HUES48 (cell line): ENCODE results near the gene DAD1.

Experiments
- H3K27ac ChIP-seq: one replicate; pipeline ENCODE4 v1.7.0; 2013; ENCODE audit warnings: low read depth, low read length, inconsistent platforms
- H3K27me3 ChIP-seq: 2 replicates; pipeline ENCODE4 v1.6.1; 2013; ENCODE audit warnings: mild to moderate bottlenecking, low read length; ENCODE audit not compliant: control insufficient read depth, insufficient read depth
- H3K36me3 ChIP-seq: 2 replicates; pipeline ENCODE4 v1.6.1; 2013; ENCODE audit warnings: low read length; ENCODE audit not compliant: control insufficient read depth, insufficient read depth
- H3K4me1 ChIP-seq: 2 replicates; pipeline ENCODE4 v1.6.1; 2013; ENCODE audit warnings: mild to moderate bottlenecking, low read length; ENCODE audit not compliant: control insufficient read depth, insufficient read depth
- H3K4me3 ChIP-seq: 2 replicates; pipeline ENCODE4 v1.5.1; 2013; ENCODE audit warnings: mild to moderate bottlenecking, low read depth, low read length
- H3K9ac ChIP-seq: 2 replicates; pipeline ENCODE4 v1.6.1; 2013; ENCODE audit warnings: mild to moderate bottlenecking, low read depth, low read length, moderate library complexity
- H3K9me3 ChIP-seq: 2 replicates; pipeline ENCODE4 v1.6.1; 2013; ENCODE audit warnings: low read length; ENCODE audit not compliant: control insufficient read depth, insufficient read depth

DAD1 gene

DNA sequence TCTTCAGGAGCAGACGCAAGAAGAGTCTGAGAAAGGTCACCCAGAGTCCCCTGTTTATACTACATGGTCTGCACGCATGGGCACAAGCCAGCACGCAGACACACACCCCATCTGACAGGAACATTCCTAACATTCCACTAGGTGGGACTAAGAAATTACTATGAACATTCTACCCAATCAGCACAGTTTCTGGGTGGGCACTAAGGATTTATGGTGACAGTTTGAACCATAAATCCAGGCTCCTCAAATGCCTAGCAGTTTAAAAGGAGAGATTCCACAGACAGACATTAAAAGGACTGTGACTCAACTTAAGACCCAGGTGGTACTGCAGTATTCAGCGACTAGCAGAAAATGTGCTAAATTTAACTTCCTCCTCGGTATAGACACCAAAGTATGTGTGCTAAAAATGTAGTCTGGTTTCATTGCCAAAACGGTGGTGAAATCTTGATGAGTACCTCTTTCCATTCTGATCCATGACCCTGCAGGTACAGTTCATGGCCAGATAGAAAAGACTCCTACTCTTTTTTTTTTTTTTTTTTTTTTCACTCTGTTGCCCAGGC is 25.3 kb upstream of the DAD1 start:
- Histone ChIP-seq H3K4me1 (peaks cover 11% of the 10 kb centered on the region), H3K27me3 (no peaks in the 10 kb centered on the region), H3K27ac (peak overlapping the region; percentile 45), H3K36me3 (peaks cover 27% of the 10 kb centered on the region), H3K4me3 (no peak overlapping the region), H3K9ac (no peak overlapping the region), H3K9me3 (no peaks in the 10 kb centered on the region)

GRCh38 chr14:22613736-22614239 is 24.8 kb upstream of the DAD1 start:
- Histone ChIP-seq H3K4me1 (peaks cover 11% of the 10 kb centered on the region), H3K4me3 (no peak overlapping the region), H3K27me3 (no peaks in the 10 kb centered on the region), H3K9ac (no peak overlapping the region), H3K27ac (peak overlapping the region; percentile 45), H3K36me3 (peaks cover 30% of the 10 kb centered on the region), H3K9me3 (no peaks in the 10 kb centered on the region)

DNA sequence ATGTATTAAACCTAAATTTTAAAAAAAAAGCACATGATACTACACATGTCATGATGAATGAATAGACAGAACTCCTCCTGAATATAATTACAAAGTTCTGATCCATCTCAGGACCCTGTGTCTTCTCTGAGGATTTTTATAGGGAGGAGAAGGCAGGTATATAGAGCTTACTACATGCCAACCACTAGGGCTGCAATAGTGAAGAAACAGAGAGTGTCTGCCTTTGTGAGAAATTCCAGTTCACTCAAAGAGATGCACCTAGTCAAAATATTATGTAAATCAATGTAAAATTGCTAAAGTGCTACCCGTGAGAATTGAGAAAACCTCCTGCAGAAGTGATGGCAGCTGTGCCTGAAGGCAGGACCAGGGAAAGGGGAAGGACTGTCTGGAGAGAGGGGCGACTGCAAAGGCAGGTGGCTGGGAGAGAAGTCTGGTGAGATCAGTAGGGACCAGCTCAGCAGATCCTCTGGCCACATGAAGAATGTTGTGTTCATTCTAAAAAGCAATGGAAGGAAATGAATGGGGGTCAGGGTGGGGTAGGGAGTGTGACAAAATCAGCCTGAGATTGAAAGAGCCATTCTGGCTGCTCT is 24.2 kb upstream of the DAD1 start:
- no peaks in the 10 kb centered on the region for H3K27me3 ChIP-seq
- H3K36me3 ChIP-seq: peaks cover 33% of the 10 kb centered on the region
- H3K27ac ChIP-seq: no peak overlapping the region
- H3K9ac ChIP-seq: no peak overlapping the region
- peaks cover 11% of the 10 kb centered on the region for H3K4me1 ChIP-seq
- no peak overlapping the region for H3K4me3 ChIP-seq
- no peaks in the 10 kb centered on the region for H3K9me3 ChIP-seq

DNA sequence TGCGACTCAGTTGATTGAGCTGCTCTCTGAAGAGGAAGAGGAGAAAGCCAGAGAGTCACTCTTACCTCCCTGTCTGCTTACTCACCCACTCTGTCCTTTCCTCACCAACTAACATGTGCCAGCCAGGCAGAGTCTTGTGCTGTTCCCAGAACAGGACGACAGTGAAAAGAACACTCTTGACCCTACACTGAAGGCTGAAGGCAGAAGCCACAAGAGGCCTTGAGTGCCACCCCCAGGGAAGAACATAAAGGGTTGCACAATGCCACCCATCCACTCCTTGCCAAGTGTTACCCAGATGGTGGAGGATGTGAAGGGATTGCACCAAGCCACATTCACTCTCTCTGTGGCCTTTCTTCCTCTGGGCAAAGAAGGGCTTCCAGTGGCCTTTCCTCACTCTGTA is 21.9 kb upstream of the DAD1 start:
- Histone ChIP-seq H3K27me3 (no peaks in the 10 kb centered on the region), H3K27ac (no peak overlapping the region), H3K9ac (no peak overlapping the region), H3K4me3 (no peak overlapping the region), H3K9me3 (no peaks in the 10 kb centered on the region), H3K4me1 (peaks cover 11% of the 10 kb centered on the region), H3K36me3 (peaks cover 56% of the 10 kb centered on the region)

GRCh38 chr14:22607291-22607690 is 18.3 kb upstream of the DAD1 start:
- H3K27ac ChIP-seq: peak overlapping the region; percentile 36

DNA sequence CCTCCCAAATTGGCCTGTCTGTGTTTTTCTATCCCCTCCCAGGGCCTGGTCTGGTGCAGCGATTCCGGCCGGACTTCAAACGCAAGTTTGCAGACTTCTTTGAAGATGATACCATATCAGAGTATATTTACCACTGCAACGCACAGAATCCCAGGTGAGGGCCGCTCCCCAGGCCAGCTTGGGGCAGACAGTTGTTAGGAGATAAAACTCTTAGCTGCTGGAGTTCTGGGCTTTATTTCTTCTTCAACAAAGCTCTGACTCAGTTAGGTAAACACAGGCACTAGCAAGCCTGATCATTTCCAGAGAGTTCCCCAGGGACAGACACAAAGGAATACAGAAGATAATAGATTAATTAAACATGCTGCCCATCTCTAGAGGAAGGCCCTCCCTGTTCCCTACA is 17.4 kb upstream of the DAD1 start:
- Histone ChIP-seq H3K27ac (no peak overlapping the region), H3K4me3 (no peak overlapping the region), H3K27me3 (no peaks in the 10 kb centered on the region), H3K9ac (no peak overlapping the region), H3K4me1 (no peaks in the 10 kb centered on the region), H3K36me3 (peaks cover 92% of the 10 kb centered on the region), H3K9me3 (no peaks in the 10 kb centered on the region)

More at GRCh38 chr14:22607291-22607690, 18.3 kb upstream of the DAD1 start:
- H3K4me1 ChIP-seq: no peaks in the 10 kb centered on the region
- H3K9me3 ChIP-seq: no peaks in the 10 kb centered on the region
- no peak overlapping the region for H3K9ac ChIP-seq
- peaks cover 89% of the 10 kb centered on the region for H3K36me3 ChIP-seq
- no peaks in the 10 kb centered on the region for H3K27me3 ChIP-seq
- no peak overlapping the region for H3K4me3 ChIP-seq

GRCh38 chr14:22602862-22603261 is 13.8 kb upstream of the DAD1 start:
- H3K4me3 ChIP-seq: no peak overlapping the region
- H3K9ac ChIP-seq: no peak overlapping the region
- H3K4me1 ChIP-seq: peaks cover 8% of the 10 kb centered on the region
- no peaks in the 10 kb centered on the region for H3K9me3 ChIP-seq
- H3K27me3 ChIP-seq: no peaks in the 10 kb centered on the region
- H3K27ac ChIP-seq: no peak overlapping the region
- H3K36me3 ChIP-seq: peaks cover 73% of the 10 kb centered on the region

GRCh38 chr14:22601996-22602395 is 13.0 kb upstream of the DAD1 start:
- H3K4me1 ChIP-seq: peaks cover 16% of the 10 kb centered on the region
- H3K36me3 ChIP-seq: peaks cover 65% of the 10 kb centered on the region
- H3K27me3 ChIP-seq: no peaks in the 10 kb centered on the region
- H3K9me3 ChIP-seq: no peaks in the 10 kb centered on the region
- H3K9ac ChIP-seq: no peak overlapping the region
- H3K4me3 ChIP-seq: no peak overlapping the region
- H3K27ac ChIP-seq: no peak overlapping the region

- Histone ChIP-seq H3K9me3 (no peaks in the 10 kb centered on the region), H3K4me3 (no peak overlapping the region), H3K4me1 (peaks cover 16% of the 10 kb centered on the region), H3K27me3 (no peaks in the 10 kb centered on the region), H3K36me3 (peaks cover 59% of the 10 kb centered on the region), H3K9ac (no peak overlapping the region), H3K27ac (no peak overlapping the region)
These were observed 12.4 kb upstream of the DAD1 start for GRCh38 chr14:22601456-22601855.

GRCh38 chr14:22600027-22600426 is 11.0 kb upstream of the DAD1 start:
- H3K4me1 ChIP-seq: peaks cover 16% of the 10 kb centered on the region
- H3K9me3 ChIP-seq: no peaks in the 10 kb centered on the region
- peaks cover 45% of the 10 kb centered on the region for H3K36me3 ChIP-seq
- no peak overlapping the region for H3K27ac ChIP-seq
- no peaks in the 10 kb centered on the region for H3K27me3 ChIP-seq
- peak overlapping the region; percentile 94; the same call in 1 of the 2 replicates for H3K4me3 ChIP-seq
- H3K9ac ChIP-seq: no peak overlapping the region

DNA sequence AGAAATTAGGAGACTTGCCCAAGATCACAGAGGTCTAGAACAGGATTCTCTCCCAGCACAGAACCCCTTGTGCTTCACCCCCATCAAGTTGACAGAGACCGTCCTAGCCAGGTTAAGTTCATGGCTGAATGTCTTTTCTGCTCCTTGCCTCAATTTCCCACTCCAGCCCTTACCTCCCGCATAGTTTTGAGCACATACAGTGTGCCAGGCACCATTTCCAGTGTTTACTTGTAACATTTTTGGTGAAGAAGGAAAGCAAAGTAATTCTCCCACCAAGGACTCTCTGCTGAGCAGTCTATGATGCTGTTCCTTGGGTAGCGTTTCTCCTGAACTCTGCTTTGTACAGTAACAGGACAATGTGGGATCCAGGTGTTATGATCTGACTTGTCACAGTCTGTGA is 10.3 kb upstream of the DAD1 start:
- peak overlapping the region; percentile 94 for H3K4me3 ChIP-seq
- no peaks in the 10 kb centered on the region for H3K27me3 ChIP-seq
- H3K36me3 ChIP-seq: peaks cover 38% of the 10 kb centered on the region
- H3K4me1 ChIP-seq: peaks cover 16% of the 10 kb centered on the region
- peak overlapping the region; percentile 90 for H3K27ac ChIP-seq
- H3K9ac ChIP-seq: peak overlapping the region; percentile 72; the same call in 1 of the 2 replicates
- H3K9me3 ChIP-seq: no peaks in the 10 kb centered on the region
